ENCODE measurements around the gene FAM186B. TPM values are rescaled to one million over a fixed set of nuclear protein-coding genes. Genes with fewer than 3 reads are reported as not detected.

Gene FAM186B
- total RNA-seq, 1 experiment from 2014 or later = 0.39 TPM

DNA sequence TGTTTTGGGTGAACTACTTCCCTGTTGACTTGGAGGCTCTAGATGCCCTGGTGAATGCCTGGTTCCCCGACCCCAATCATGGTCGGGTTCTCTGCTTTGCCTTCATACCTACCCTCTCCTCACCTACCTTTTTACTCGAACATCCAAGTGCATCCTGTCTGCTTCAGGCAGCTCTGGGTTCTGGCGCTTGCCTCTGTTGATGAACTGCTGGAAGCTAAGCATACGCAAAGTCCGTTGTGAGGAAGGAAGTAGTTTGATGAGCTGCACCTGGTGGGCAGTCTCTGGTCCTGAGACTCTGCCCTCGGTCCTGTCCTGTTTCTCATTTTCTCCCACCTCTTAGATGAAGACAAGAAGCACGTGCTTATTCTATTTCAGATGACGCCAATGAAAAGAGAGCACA lies 53.0 kb downstream of the FAM186B start:
- no peak overlapping the region for H3K27ac Mint-ChIP-seq
- H3K27me3 Mint-ChIP-seq (ENCODE audit: low read depth) = peaks cover 44% of the 10 kb centered on the region
- peaks cover 3% of the 10 kb centered on the region; the same call in 1 of the 2 replicates for H3K4me1 Mint-ChIP-seq
- DNase-seq (ENCODE audit: low spot score) = no peak
- ATAC-seq = no peak
- TF ChIP-seq MXD4 (CRISPR knock-in tag; IDR thresholded peaks at IDR 0.05; ENCODE audit: borderline replicate concordance) (no peak), ZNF219 (CRISPR knock-in tag; IDR thresholded peaks at IDR 0.05; ENCODE audit: borderline replicate concordance) (no peak), NFYB (CRISPR knock-in tag; conservative IDR thresholded peaks at IDR 0.05; ENCODE audit: low read depth) (no peak), NR1H2 (CRISPR knock-in tag; IDR thresholded peaks at IDR 0.05) (no peak), GABPB1 (CRISPR knock-in tag; IDR thresholded peaks at IDR 0.05) (no peak), ZNF138 (CRISPR knock-in tag; conservative IDR thresholded peaks at IDR 0.05) (no peak), ZBTB21 (CRISPR knock-in tag; IDR thresholded peaks at IDR 0.05; ENCODE audit: borderline replicate concordance) (no peak), AR (CRISPR knock-in tag; IDR thresholded peaks at IDR 0.05) (no peak), ZNF396 (CRISPR knock-in tag; IDR thresholded peaks at IDR 0.05; ENCODE audit: borderline replicate concordance) (no peak), ZNF423 (CRISPR knock-in tag; IDR thresholded peaks at IDR 0.05) (no peak), GRHL2 (CRISPR knock-in tag; IDR thresholded peaks at IDR 0.05; ENCODE audit: insufficient replicate concordance, severe bottlenecking) (no peak)
- TF ChIP-seq, protein P1, sequence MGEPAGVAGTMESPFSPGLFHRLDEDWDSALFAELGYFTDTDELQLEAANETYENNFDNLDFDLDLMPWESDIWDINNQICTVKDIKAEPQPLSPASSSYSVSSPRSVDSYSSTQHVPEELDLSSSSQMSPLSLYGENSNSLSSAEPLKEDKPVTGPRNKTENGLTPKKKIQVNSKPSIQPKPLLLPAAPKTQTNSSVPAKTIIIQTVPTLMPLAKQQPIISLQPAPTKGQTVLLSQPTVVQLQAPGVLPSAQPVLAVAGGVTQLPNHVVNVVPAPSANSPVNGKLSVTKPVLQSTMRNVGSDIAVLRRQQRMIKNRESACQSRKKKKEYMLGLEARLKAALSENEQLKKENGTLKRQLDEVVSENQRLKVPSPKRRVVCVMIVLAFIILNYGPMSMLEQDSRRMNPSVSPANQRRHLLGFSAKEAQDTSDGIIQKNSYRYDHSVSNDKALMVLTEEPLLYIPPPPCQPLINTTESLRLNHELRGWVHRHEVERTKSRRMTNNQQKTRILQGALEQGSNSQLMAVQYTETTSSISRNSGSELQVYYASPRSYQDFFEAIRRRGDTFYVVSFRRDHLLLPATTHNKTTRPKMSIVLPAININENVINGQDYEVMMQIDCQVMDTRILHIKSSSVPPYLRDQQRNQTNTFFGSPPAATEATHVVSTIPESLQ (CRISPR knock-in tag; IDR thresholded peaks at IDR 0.05) = no peak
- TF ChIP-seq, protein P2, sequence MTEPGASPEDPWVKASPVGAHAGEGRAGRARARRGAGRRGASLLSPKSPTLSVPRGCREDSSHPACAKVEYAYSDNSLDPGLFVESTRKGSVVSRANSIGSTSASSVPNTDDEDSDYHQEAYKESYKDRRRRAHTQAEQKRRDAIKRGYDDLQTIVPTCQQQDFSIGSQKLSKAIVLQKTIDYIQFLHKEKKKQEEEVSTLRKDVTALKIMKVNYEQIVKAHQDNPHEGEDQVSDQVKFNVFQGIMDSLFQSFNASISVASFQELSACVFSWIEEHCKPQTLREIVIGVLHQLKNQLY (CRISPR knock-in tag; IDR thresholded peaks at IDR 0.05) = no peak
- TF ChIP-seq, protein P3, sequence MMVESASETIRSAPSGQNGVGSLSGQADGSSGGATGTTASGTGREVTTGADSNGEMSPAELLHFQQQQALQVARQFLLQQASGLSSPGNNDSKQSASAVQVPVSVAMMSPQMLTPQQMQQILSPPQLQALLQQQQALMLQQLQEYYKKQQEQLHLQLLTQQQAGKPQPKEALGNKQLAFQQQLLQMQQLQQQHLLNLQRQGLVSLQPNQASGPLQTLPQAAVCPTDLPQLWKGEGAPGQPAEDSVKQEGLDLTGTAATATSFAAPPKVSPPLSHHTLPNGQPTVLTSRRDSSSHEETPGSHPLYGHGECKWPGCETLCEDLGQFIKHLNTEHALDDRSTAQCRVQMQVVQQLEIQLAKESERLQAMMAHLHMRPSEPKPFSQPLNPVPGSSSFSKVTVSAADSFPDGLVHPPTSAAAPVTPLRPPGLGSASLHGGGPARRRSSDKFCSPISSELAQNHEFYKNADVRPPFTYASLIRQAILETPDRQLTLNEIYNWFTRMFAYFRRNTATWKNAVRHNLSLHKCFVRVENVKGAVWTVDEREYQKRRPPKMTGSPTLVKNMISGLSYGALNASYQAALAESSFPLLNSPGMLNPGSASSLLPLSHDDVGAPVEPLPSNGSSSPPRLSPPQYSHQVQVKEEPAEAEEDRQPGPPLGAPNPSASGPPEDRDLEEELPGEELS (CRISPR knock-in tag; IDR thresholded peaks at IDR 0.05) = no peak
- H3K4me3 Mint-ChIP-seq = no peak overlapping the region
- no peaks in the 10 kb centered on the region for H3K36me3 Mint-ChIP-seq
- no peaks in the 10 kb centered on the region for H3K9me3 Mint-ChIP-seq
- POLR2A ChIA-PET = no interaction called here
- CTCF ChIA-PET = interaction anchor here (1.1 to 7.8 kb wide), 20 partner anchors 9 to 257 kb away, joined by 4 to 99 read pairs (median 11); partner anchors contain the start of genes DNAJC22, KCNH3, PRPF40B and PRPH

DNA sequence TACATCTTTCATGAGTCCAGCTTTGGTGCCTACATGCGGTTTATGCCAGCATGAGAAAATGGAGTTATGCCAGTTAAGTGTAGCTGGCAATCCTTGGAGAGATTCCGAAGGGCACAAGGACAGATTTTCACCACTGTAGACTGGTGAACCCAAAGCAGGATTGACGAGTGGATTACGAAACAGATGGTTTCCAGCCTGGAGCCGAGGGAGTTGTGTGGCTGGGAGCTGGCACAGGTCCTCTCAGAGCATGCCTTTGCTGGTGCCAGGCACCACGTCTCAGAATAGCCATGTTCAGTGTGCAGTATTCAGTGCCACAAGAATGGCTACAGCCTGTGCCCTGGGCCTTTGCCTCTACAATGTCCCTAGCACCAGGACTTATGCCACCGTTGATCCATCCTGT lies 53.4 kb downstream of the FAM186B start:
- TF ChIP-seq EMX1 (CRISPR knock-in tag; IDR thresholded peaks at IDR 0.05) (no peak), ESRRA (CRISPR knock-in tag; IDR thresholded peaks at IDR 0.05; ENCODE audit: borderline replicate concordance) (no peak), GTF2I (CRISPR knock-in tag; conservative IDR thresholded peaks at IDR 0.05) (no peak), RELA (CRISPR knock-in tag; IDR thresholded peaks at IDR 0.05; ENCODE audit: borderline replicate concordance) (no peak)
- TF ChIP-seq, protein P4, sequence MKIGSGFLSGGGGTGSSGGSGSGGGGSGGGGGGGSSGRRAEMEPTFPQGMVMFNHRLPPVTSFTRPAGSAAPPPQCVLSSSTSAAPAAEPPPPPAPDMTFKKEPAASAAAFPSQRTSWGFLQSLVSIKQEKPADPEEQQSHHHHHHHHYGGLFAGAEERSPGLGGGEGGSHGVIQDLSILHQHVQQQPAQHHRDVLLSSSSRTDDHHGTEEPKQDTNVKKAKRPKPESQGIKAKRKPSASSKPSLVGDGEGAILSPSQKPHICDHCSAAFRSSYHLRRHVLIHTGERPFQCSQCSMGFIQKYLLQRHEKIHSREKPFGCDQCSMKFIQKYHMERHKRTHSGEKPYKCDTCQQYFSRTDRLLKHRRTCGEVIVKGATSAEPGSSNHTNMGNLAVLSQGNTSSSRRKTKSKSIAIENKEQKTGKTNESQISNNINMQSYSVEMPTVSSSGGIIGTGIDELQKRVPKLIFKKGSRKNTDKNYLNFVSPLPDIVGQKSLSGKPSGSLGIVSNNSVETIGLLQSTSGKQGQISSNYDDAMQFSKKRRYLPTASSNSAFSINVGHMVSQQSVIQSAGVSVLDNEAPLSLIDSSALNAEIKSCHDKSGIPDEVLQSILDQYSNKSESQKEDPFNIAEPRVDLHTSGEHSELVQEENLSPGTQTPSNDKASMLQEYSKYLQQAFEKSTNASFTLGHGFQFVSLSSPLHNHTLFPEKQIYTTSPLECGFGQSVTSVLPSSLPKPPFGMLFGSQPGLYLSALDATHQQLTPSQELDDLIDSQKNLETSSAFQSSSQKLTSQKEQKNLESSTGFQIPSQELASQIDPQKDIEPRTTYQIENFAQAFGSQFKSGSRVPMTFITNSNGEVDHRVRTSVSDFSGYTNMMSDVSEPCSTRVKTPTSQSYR (CRISPR knock-in tag; IDR thresholded peaks at IDR 0.05) = no peak
- Mint-ChIP-seq H3K36me3 (no peaks in the 10 kb centered on the region), H3K4me1 (peaks cover 3% of the 10 kb centered on the region; the same call in 1 of the 2 replicates), H3K9me3 (no peaks in the 10 kb centered on the region), H3K4me3 (no peak overlapping the region), H3K27ac (no peak overlapping the region), H3K27me3 (ENCODE audit: low read depth) (peaks cover 49% of the 10 kb centered on the region)
- DNase-seq (ENCODE audit: low spot score) (no peak), ATAC-seq (no peak)
- POLR2A ChIA-PET = no interaction called here
- CTCF ChIA-PET = interaction anchor here (1.1 to 7.8 kb wide), 13 partner anchors 9 to 220 kb away, joined by 4 to 99 read pairs (median 21); partner anchors contain the start of genes DNAJC22, KCNH3, PRPF40B and SPATS2

All from WTC11 (cell line).